HFF-Myc (cell line): Measurements from ENCODE around the gene MGA.

ENCODE experiments used
- DNase-seq: peaks from one replicate; pipeline ENCODE4 v3.0.0-alpha.2; 2011; ENCODE audit warnings: low read depth; ENCODE audit errors: extremely low read depth
- H3K4me3 ChIP-seq: replicated peaks from 2 replicates; pipeline ENCODE4 v1.5.1; 2011; ENCODE audit warnings: low read depth, mild to moderate bottlenecking, control low read depth, low read length
- CTCF ChIP-seq: IDR thresholded peaks from 2 replicates; pipeline ENCODE4 v1.5.1; 2012; ENCODE audit warnings: mild to moderate bottlenecking, low read depth, low read length, control low read depth; ENCODE audit errors: missing control alignments

The MGA gene

DNA sequence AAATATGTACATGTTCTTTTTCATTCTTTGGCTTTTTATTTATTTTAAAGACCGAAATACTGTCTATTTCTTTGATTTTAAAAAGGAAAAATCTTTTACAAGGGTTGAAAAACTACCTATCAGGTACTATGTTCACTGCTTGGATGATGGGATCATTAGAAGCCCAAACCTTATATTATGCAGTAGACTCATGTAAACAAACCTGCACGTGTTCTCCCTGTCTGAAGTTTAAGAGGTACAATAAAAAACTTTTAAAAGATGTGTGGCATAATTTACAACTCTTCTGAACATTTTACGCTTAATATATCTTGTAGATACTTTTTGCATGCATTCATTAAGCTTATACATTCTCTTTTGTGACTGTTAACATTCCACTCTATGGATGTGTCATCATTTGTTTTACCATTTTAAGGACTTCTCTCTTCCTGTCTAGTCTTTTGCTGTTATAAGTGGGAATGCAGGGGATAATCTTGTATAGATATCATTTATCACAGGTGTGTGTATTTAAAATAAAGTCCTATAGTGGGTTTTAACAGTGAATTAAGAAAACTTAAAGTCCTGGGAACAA, 6.2 kb downstream of the MGA start:
- no peak overlapping the region for H3K4me3 ChIP-seq
- TF ChIP-seq CTCF = no peak

GRCh38 chr15:41669701-41670100, 9.5 kb downstream of the MGA start:
- no peak for TF ChIP-seq CTCF
- DNase-seq = no peak
- H3K4me3 ChIP-seq = no peak overlapping the region

More for the DNA sequence above, 6.2 kb downstream of the MGA start:
- no peak for DNase-seq

- no peak for DNase-seq
- H3K4me3 ChIP-seq = no peak overlapping the region
- TF ChIP-seq CTCF = no peak
Observed at GRCh38 chr15:41671656-41672648, 11.7 kb downstream of the MGA start.

- TF ChIP-seq CTCF = no peak
- H3K4me3 ChIP-seq = no peak overlapping the region
- DNase-seq = no peak
Observed at GRCh38 chr15:41675337-41675736, 15.1 kb downstream of the MGA start.

- no peak overlapping the region for H3K4me3 ChIP-seq
- TF ChIP-seq CTCF = no peak
- DNase-seq = no peak
Observed at GRCh38 chr15:41678742-41679141, 18.5 kb downstream of the MGA start.

DNA sequence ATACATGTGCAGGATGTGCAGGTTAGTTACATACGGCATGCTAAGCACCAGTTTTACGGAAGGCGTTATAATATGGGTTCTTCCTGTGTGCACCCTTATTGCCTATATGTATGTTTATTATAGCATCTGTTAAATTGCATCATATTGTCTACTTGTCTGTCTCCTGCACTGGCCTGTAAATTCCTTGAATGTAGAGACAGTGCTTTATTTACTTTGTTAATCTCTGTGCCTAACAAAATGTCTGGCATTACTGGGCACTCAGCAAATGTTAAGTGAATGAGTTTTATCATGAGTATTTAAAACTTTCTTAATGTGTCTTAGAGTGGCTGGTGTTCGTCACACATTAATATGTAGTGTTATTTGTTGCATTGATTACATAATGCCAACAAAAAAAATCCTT, 23.8 kb downstream of the MGA start:
- H3K4me3 ChIP-seq = no peak overlapping the region
- DNase-seq = no peak
- TF ChIP-seq CTCF = no peak
